ENCODE measurements around the gene RALGAPB.
"Not testable (repeated sequence)": the region's sequence is repeated elsewhere in the genome, so short reads cannot be mapped to it uniquely, and the experiment has no call there.

The RALGAPB gene

DNA sequence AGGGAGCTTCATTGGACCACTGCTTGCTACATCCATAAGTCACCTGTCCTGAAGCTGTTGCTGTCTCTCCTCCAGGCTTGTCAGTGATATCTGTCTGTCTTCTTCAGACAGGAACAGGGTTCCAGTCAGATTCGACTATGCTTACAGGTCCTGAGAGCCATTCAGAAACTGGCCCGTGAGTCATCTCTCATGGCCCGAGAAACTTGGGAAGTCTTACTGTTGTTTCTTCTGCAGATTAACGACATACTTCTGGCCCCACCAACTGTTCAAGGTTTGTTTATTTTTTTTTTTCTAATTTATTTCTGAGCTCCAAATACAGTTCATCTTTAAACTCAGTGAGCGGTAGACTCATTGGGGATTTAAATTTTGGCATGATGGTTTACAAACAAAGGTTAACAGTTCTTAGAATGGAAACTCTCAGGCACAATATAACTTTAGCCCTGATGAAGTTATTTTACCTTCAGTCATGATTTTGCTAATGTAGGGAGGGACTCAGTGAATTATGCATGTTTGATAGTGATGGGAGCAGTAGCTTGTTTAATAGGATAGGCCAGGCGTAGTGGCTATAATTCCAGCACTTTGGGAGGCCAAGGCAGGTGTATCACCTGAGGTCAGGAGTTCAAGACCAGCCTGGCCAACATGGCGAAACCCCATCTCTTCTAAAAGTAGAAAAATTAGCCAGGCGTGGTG is 24.7 kb downstream of the RALGAPB start:
- no peak for DNase-seq (ENCODE audit: low read depth, low spot score)
- POLR2A ChIA-PET: no interaction called here
- TF ChIP-seq, protein P1, sequence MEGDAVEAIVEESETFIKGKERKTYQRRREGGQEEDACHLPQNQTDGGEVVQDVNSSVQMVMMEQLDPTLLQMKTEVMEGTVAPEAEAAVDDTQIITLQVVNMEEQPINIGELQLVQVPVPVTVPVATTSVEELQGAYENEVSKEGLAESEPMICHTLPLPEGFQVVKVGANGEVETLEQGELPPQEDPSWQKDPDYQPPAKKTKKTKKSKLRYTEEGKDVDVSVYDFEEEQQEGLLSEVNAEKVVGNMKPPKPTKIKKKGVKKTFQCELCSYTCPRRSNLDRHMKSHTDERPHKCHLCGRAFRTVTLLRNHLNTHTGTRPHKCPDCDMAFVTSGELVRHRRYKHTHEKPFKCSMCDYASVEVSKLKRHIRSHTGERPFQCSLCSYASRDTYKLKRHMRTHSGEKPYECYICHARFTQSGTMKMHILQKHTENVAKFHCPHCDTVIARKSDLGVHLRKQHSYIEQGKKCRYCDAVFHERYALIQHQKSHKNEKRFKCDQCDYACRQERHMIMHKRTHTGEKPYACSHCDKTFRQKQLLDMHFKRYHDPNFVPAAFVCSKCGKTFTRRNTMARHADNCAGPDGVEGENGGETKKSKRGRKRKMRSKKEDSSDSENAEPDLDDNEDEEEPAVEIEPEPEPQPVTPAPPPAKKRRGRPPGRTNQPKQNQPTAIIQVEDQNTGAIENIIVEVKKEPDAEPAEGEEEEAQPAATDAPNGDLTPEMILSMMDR (IDR thresholded peaks at IDR 0.05; ENCODE audit: insufficient read depth, low read length, missing control alignments): no peak
- CTCF ChIA-PET: interaction anchor here (0.6 to 1.8 kb wide), 3 partner anchors 9 to 24 kb away, joined by 3 to 5 read pairs (median 5); partner anchors contain the start of gene RALGAPB
- H3K4me3 ChIP-seq (ENCODE audit: low read depth, low read length): no peak overlapping the region

DNA sequence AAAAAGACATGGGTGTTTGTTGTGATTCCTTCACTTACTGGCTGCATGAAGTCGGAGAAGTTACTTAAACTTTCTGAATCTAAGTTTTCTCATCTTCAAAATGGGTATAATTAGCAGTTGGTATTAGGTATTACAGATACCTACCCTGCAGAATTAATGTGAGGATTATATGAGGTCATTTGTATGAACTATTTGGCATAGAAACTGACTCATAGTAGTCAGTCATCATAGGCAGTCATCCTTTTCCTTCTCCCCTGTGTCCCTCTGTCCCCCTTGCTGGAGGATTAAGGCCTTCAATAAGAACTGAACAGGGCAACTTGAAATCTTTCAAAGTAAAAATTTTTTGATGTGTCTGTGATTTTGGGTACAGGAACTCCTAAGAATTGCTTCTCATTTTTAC is 26.3 kb downstream of the RALGAPB start:
- no peak overlapping the region for H3K4me3 ChIP-seq (ENCODE audit: low read depth, low read length)
- TF ChIP-seq, protein P1 (IDR thresholded peaks at IDR 0.05; ENCODE audit: insufficient read depth, low read length, missing control alignments): no peak
- ChIA-PET POLR2A (no interaction called here), CTCF (interaction anchor here (1.8 kb wide), 1 partner anchor 26 kb away, joined by 5 read pairs; the partner anchor contains the start of gene RALGAPB)
- DNase-seq (ENCODE audit: low read depth, low spot score): no peak

DNA sequence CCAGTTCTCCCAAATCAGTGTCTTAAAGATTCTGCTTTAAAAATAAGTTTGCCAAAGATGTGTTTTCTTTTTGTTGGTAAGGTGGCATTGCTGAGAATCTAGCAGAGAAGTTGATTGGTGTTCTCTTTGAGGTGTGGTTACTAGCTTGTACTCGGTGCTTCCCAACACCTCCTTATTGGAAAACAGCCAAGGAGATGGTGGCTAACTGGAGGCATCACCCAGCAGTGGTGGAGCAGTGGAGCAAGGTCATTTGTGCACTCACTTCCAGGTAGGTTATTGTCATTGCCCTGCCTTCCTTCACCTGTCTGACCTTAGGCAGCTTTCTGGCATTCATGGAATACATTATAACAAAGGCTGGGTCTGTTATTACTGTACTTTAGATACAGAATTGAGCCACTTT is 26.7 kb downstream of the RALGAPB start:
- CTCF ChIA-PET: interaction anchor here (2.2 kb wide), 1 partner anchor 53 kb away, joined by 9 read pairs; no protein-coding TSS in a partner anchor
- POLR2A ChIA-PET: no interaction called here
- DNase-seq (ENCODE audit: low read depth, low spot score): no peak
- TF ChIP-seq, protein P1 (IDR thresholded peaks at IDR 0.05; ENCODE audit: insufficient read depth, low read length, missing control alignments): no peak
- no peak overlapping the region for H3K4me3 ChIP-seq (ENCODE audit: low read depth, low read length)

DNA sequence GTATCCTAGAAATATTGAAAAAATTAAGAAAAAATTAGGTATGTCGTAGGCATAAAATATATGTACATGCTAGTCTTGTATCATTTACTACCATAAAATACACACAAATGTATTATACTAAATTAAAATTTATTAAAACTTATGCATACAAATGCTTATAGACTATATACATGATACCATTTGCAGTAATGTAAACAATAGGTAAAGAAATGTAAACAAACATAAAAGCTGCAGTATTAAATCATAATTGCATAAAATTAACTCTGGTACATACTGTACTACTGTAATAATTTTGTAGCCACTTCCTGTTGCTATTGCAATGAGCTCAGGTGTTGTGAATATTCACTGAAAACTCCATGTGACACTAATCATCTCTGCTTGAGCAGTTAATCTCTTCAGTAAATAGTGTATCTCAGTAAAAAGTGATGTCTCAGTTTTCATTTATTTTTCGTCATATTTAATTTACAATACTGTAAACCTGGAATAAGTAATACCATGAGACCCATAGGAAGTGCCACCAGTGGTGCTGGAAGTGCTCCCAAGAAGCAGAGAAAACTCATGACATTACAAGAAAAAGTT is 29.3 kb downstream of the RALGAPB start:
- POLR2A ChIA-PET: no interaction called here
- no peak overlapping the region for H3K4me3 ChIP-seq (ENCODE audit: low read depth, low read length)
- CTCF ChIA-PET: interaction anchor here (1.8 to 2.2 kb wide), 2 partner anchors 55 to 56 kb away, joined by 5 to 9 read pairs; no protein-coding TSS in a partner anchor
- DNase-seq (ENCODE audit: low read depth, low spot score): no peak
- TF ChIP-seq, protein P1 (IDR thresholded peaks at IDR 0.05; ENCODE audit: insufficient read depth, low read length, missing control alignments): no peak

DNA sequence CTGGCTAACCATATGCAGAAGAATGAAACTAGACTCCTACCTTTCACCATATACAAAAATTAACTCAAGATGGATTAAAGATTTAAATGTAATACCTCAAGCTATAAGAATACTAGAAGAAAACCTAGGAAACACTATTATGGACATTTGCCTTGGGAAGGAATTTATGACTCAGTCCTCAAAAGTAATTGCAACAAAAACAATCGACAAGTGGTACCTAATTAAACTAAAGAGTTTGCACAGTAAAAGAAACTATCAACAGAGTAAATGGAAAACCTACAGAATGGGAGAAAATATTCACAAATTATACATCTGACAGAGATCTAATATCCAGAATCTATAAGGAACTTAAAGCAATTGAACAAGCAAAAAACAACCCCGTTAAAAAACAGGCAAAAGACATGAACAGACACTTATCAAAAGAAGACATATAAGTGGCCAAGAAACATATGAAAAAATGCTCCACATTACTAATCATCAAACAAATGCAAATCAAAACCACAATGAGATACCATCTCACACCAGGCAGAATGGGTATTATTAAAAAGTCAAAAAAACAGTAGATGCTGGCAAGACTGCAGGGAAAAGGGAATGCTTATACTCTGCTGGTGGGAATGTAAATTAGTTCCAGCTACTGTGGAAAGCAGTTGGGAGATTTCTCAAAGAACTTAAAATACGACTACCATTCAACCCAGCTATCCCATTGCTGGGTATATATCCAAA is 31.9 kb downstream of the RALGAPB start:
- H3K4me3 ChIP-seq (ENCODE audit: low read depth, low read length): no peak overlapping the region
- POLR2A ChIA-PET: no interaction called here
- CTCF ChIA-PET: interaction anchor here (1.2 kb wide), 1 partner anchor 31 kb away, joined by 3 read pairs; the partner anchor contains the start of gene RALGAPB
- TF ChIP-seq, protein P1 (IDR thresholded peaks at IDR 0.05; ENCODE audit: insufficient read depth, low read length, missing control alignments): no peak
- no peak for DNase-seq (ENCODE audit: low read depth, low spot score)

DNA sequence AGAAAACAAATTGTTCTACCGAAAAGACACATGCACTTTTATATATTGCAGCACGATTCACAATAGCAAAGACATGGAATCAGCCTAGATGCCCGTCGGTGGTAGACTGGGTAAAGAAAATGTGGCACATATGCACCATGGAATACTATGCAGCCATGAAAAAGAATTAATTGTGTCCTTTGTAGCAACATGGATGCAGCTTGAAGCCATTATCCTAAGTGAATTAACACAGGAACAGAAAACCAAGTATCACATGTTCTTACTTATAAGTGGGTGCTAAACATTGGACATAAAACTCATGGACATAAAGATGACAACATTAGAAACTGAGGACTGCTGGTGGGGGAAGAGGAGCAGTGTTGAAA is 32.4 kb downstream of the RALGAPB start:
- TF ChIP-seq, protein P1 (IDR thresholded peaks at IDR 0.05; ENCODE audit: insufficient read depth, low read length, missing control alignments): no peak
- no peak for DNase-seq (ENCODE audit: low read depth, low spot score)
- H3K4me3 ChIP-seq (ENCODE audit: low read depth, low read length): no peak overlapping the region
- ChIA-PET POLR2A (no interaction called here), CTCF (interaction anchor here (1.2 kb wide), 1 partner anchor 32 kb away, joined by 3 read pairs; the partner anchor contains the start of gene RALGAPB)

DNA sequence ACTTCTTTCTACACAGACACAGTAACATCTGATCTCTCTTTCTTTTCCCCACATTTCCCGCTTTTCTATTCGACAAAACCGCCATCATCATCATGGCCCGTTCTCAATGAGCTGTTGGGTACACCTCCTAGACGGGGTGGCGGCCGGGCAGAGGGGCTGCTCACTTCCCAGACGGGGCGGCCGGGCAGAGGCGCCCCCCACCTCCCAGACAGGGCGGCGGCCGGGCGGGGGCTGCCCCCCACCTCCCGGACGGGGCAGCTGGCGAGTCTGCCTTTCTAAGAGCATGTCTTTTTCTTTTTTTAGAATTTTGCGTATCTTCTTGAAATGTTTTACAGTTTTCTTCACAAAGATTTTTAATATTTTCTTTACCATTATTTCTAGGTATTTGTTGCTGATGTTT is 39.1 kb downstream of the RALGAPB start:
- H3K4me3 ChIP-seq (ENCODE audit: low read depth, low read length); DNase-seq (ENCODE audit: low read depth, low spot score); CTCF ChIA-PET; POLR2A ChIA-PET: not testable (repeated sequence)
